WERI-Rb-1 (cell line): ENCODE data around the gene SLFN12L.
A peak's percentile ranks its signal among the peaks of the same experiment; 100 is the strongest.

Experiments used
- DNase-seq: peaks from one replicate; pipeline ENCODE4 v3.0.0-alpha.2; 2020
- H3K27ac ChIP-seq: fragments of 250-450 bp; sonication (Bioruptor Pico); 2 replicates; pipeline ENCODE4 v1.5.1; 2020; ENCODE audit warnings: mild to moderate bottlenecking, moderate library complexity
- H3K27me3 ChIP-seq: fragments of 250-450 bp; sonication (Bioruptor Pico); 2 replicates; pipeline ENCODE4 v1.5.1; 2021; ENCODE audit warnings: mild to moderate bottlenecking, low read depth, moderate library complexity; ENCODE audit not compliant: insufficient read depth, severe bottlenecking
- H3K36me3 ChIP-seq: fragments of 250-450 bp; sonication (Bioruptor Pico); 2 replicates; pipeline ENCODE4 v1.5.1; 2020; ENCODE audit warnings: mild to moderate bottlenecking, moderate library complexity
- H3K4me3 ChIP-seq: 2 replicates; pipeline ENCODE4 v1.5.1; 2011; ENCODE audit warnings: low read depth, mild to moderate bottlenecking, control low read depth, low read length
- H3K9me3 ChIP-seq: fragments of 250-450 bp; sonication (Bioruptor Pico); 2 replicates; pipeline ENCODE4 v1.5.1; 2021; ENCODE audit warnings: mild to moderate bottlenecking, moderate library complexity; ENCODE audit not compliant: severe bottlenecking
- CTCF ChIP-seq: IDR thresholded peaks from 2 replicates; pipeline ENCODE4 v1.5.1; 2011; ENCODE audit warnings: low read depth, mild to moderate bottlenecking, control low read depth, inconsistent platforms, low read length

The SLFN12L gene

GRCh38 chr17:35560703-35561102, 23.2 kb upstream of the SLFN12L start, which contains the start of gene SLFN14:
SLFN14 (minus strand) TSS chr17:35560819; CDS start chr17:35558062, 2,757 bp downstream.
- no peak within 1 kb of the TSS for H3K4me3 ChIP-seq
- no peaks in the 10 kb centered on the region for H3K27me3 ChIP-seq
- H3K27ac ChIP-seq: no peak within 1 kb of the TSS
- no peak for TF ChIP-seq CTCF
- H3K36me3 ChIP-seq: no peaks in the 10 kb centered on the region
- H3K9me3 ChIP-seq: no peaks in the 10 kb centered on the region
- no peak for DNase-seq

- DNase-seq: no peak
- Histone ChIP-seq H3K9me3 (no peaks in the 10 kb centered on the region), H3K27me3 (no peaks in the 10 kb centered on the region), H3K4me3 (no peak overlapping the region), H3K36me3 (no peaks in the 10 kb centered on the region), H3K27ac (no peak overlapping the region)
- TF ChIP-seq CTCF: no peak
These were observed 22.2 kb upstream of the SLFN12L start for GRCh38 chr17:35559495-35560210.

GRCh38 chr17:35557353-35557752, 19.9 kb upstream of the SLFN12L start:
- DNase-seq: no peak
- no peak overlapping the region for H3K27ac ChIP-seq
- no peak for TF ChIP-seq CTCF
- no peak overlapping the region for H3K4me3 ChIP-seq
- no peaks in the 10 kb centered on the region for H3K9me3 ChIP-seq
- H3K27me3 ChIP-seq: no peaks in the 10 kb centered on the region
- no peaks in the 10 kb centered on the region for H3K36me3 ChIP-seq

GRCh38 chr17:35555691-35556090, 18.2 kb upstream of the SLFN12L start:
- H3K36me3 ChIP-seq: no peaks in the 10 kb centered on the region
- H3K9me3 ChIP-seq: no peaks in the 10 kb centered on the region
- H3K4me3 ChIP-seq: no peak overlapping the region
- no peak for DNase-seq
- no peaks in the 10 kb centered on the region for H3K27me3 ChIP-seq
- TF ChIP-seq CTCF: peak; percentile 32; the same call in 1 of the 2 replicates
- H3K27ac ChIP-seq: no peak overlapping the region

- no peak overlapping the region for H3K27ac ChIP-seq
- no peaks in the 10 kb centered on the region for H3K27me3 ChIP-seq
- H3K9me3 ChIP-seq: no peaks in the 10 kb centered on the region
- no peak for DNase-seq
- TF ChIP-seq CTCF: no peak
- no peak overlapping the region for H3K4me3 ChIP-seq
- H3K36me3 ChIP-seq: no peaks in the 10 kb centered on the region
These were observed 17.2 kb upstream of the SLFN12L start for GRCh38 chr17:35554668-35555067.

- Histone ChIP-seq H3K9me3 (no peaks in the 10 kb centered on the region), H3K27me3 (peaks cover 4% of the 10 kb centered on the region), H3K27ac (no peak overlapping the region), H3K4me3 (no peak overlapping the region), H3K36me3 (no peaks in the 10 kb centered on the region)
- TF ChIP-seq CTCF: no peak
- DNase-seq: no peak
These were observed 15.8 kb upstream of the SLFN12L start for GRCh38 chr17:35553310-35553709.
